GM23248 (cell line): Measurements from ENCODE around the gene SIK3. TPM values are rescaled to one million over a fixed set of nuclear protein-coding genes. Genes with fewer than 3 reads are reported as not detected.
"Not testable (repeated sequence)": the region's sequence is repeated elsewhere in the genome, so short reads cannot be mapped to it uniquely, and the experiment has no call there.

ENCODE experiments used
- DNase-seq: peaks from one replicate; pipeline ENCODE4 v3.0.0-alpha.2; 2015
- H2AFZ ChIP-seq: fragments of 200-600 bp; sonication (generic); 2 replicates; pipeline ENCODE4 v1.6.1; 2016; ENCODE audit warnings: antibody characterized with exemption
- H3F3A ChIP-seq: fragments of 200-600 bp; sonication (generic); 2 replicates; pipeline ENCODE4 v1.6.1; 2016; ENCODE audit warnings: mild to moderate bottlenecking, antibody characterized with exemption, mixed run types; ENCODE audit not compliant: insufficient read depth
- H3K27ac ChIP-seq: fragments of 200-600 bp; sonication (generic); 2 replicates; pipeline ENCODE4 v1.5.1; 2016; ENCODE audit warnings: mild to moderate bottlenecking
- H3K27me3 ChIP-seq: fragments of 200-600 bp; sonication (generic); replicated peaks from 2 replicates; pipeline ENCODE4 v1.6.1; 2016; ENCODE audit warnings: mild to moderate bottlenecking; ENCODE audit not compliant: insufficient read depth
- H3K36me3 ChIP-seq: fragments of 200-600 bp; sonication (generic); 2 replicates; pipeline ENCODE4 v1.6.1; 2016; ENCODE audit warnings: low read depth, mild to moderate bottlenecking
- H3K4me1 ChIP-seq: fragments of 200-600 bp; sonication (generic); 2 replicates; pipeline ENCODE4 v1.6.1; 2016; ENCODE audit warnings: mild to moderate bottlenecking; ENCODE audit not compliant: insufficient read depth
- H3K4me2 ChIP-seq: fragments of 200-600 bp; sonication (generic); one replicate; pipeline ENCODE4 v1.6.1; 2016; ENCODE audit warnings: mild to moderate bottlenecking; ENCODE audit not compliant: unreplicated experiment
- H3K4me3 ChIP-seq: fragments of 200-600 bp; sonication (generic); 2 replicates; pipeline ENCODE4 v1.5.1; 2016; ENCODE audit warnings: mild to moderate bottlenecking
- H3K79me2 ChIP-seq: fragments of 200-600 bp; sonication (generic); 2 replicates; pipeline ENCODE4 v1.6.1; 2016; ENCODE audit warnings: mild to moderate bottlenecking; ENCODE audit not compliant: insufficient read depth
- H3K9ac ChIP-seq: fragments of 200-600 bp; sonication (generic); 2 replicates; pipeline ENCODE4 v1.6.1; 2016; ENCODE audit warnings: mild to moderate bottlenecking
- H3K9me2 ChIP-seq: fragments of 200-600 bp; sonication (generic); 2 replicates; pipeline ENCODE4 v1.6.1; 2016; ENCODE audit warnings: mixed run types, mild to moderate bottlenecking, moderate library complexity; ENCODE audit not compliant: insufficient read depth
- H3K9me3 ChIP-seq: fragments of 200-600 bp; sonication (generic); one replicate; pipeline ENCODE4 v1.6.1; 2017; ENCODE audit warnings: low read depth
- H4K20me1 ChIP-seq: fragments of 200-600 bp; sonication (generic); 2 replicates; pipeline ENCODE4 v1.6.0; 2016; ENCODE audit not compliant: insufficient read depth
- EZH2 ChIP-seq: fragments of 200-600 bp; sonication (generic); IDR thresholded peaks from 2 replicates; pipeline ENCODE4 v1.6.1; 2018; ENCODE audit warnings: antibody characterized with exemption, mild to moderate bottlenecking; ENCODE audit not compliant: insufficient read depth, poor library complexity, severe bottlenecking
- EZH2phosphoT487 ChIP-seq: fragments of 200-600 bp; sonication (generic); IDR thresholded peaks from 2 replicates; pipeline ENCODE4 v1.6.1; 2018; ENCODE audit warnings: antibody characterized with exemption, moderate library complexity, mild to moderate bottlenecking, low read depth; ENCODE audit not compliant: insufficient read depth
- WGBS, 2 experiments: methylation state at CpG; one replicate each; pipeline ENCODE4 v1.1.6; 2015 to 2017; ENCODE audit warnings: low lambda C conversion rate in 2 of 2, low coverage in 1 of 2; ENCODE audit errors: missing lambda C conversion rate in 2 of 2; 5-methylcytosine and 5-hydroxymethylcytosine counted together
- in situ Hi-C: fragments of 300-500 bp; cut with MboI; formaldehyde crosslinking; loops from 2 replicates; pipeline ENCODE4 v1.15.0; 2020
- polyA plus RNA-seq: library from polyadenylated mRNA; unstranded; fragments of >200 nt; fragmentation: Nextera tagmentation; extraction: Ambion mirVana; gene quantifications from 2 replicates; pipeline ENCODE4 v1.2.1, GENCODE V29; 2016
- total RNA-seq: library from RNA; depleted of rRNA; stranded (reverse); fragments of >200 nt; shearing (Covaris generic); gene quantifications from 2 replicates; pipeline ENCODE4 v1.2.3, GENCODE V29; 2014

The SIK3 gene
- total and polyA plus RNA-seq, 2 experiments from 2014 or later = 4.2 to 15.5 TPM

GRCh38 chr11:117057317-117057716 lies 40.9 kb downstream of the SIK3 start:
- 90 to 91% methylated on average over 5 of the region's 5 CpGs for WGBS, 2 experiments

DNA sequence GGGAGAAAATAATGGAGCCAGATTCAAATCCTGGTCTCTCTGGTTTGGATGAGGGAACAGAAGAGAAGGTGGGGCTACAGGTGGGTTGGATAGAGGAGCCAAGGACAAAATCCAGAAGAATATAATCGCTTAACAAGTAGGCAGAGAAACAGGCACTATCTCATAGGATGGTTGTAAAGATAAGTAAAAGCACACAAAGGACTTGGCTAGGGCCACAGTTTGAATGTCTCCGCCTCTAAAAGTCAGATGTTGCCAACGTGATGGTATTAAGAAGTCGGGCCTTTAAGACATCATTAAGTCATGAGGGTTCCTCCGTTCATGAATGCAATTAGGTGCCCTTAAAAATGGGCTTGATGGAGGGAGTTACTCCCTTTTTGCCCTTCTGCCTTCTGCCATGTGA lies 42.8 kb downstream of the SIK3 start:
- in situ Hi-C loops = no loop called here
- Histone ChIP-seq H3K9me2 (no peaks in the 10 kb centered on the region), H3K79me2 (peaks cover 87% of the 10 kb centered on the region), H3K27me3 (no peaks in the 10 kb centered on the region), H3K4me3 (no peak overlapping the region), H3K27ac (no peak overlapping the region), H3K9me3 (no peaks in the 10 kb centered on the region), H3K36me3 (no peaks in the 10 kb centered on the region), H3F3A (peaks cover 30% of the 10 kb centered on the region), H3K4me1 (peaks cover 16% of the 10 kb centered on the region), H3K4me2 (no peak overlapping the region), H2AFZ (no peak overlapping the region), H3K9ac (no peak overlapping the region), H4K20me1 (peaks cover 4% of the 10 kb centered on the region)
- DNase-seq = no peak
- WGBS, 2 experiments = 54 to 59% methylated on average over 5 of the region's 5 CpGs
- TF ChIP-seq EZH2 (no peak), EZH2phosphoT487 (no peak)

More at GRCh38 chr11:117057317-117057716, 40.9 kb downstream of the SIK3 start:
- Histone ChIP-seq H3K4me3 (no peak overlapping the region), H3K9me3 (no peaks in the 10 kb centered on the region), H3K27me3 (no peaks in the 10 kb centered on the region), H4K20me1 (peaks cover 4% of the 10 kb centered on the region), H2AFZ (no peak overlapping the region), H3K36me3 (no peaks in the 10 kb centered on the region), H3K9me2 (no peaks in the 10 kb centered on the region), H3K9ac (no peak overlapping the region), H3K27ac (no peak overlapping the region), H3F3A (peaks cover 30% of the 10 kb centered on the region), H3K4me1 (peaks cover 16% of the 10 kb centered on the region), H3K79me2 (peaks cover 91% of the 10 kb centered on the region), H3K4me2 (no peak overlapping the region)
- in situ Hi-C loops = no loop called here
- no peak for TF ChIP-seq EZH2
- no peak for DNase-seq

DNA sequence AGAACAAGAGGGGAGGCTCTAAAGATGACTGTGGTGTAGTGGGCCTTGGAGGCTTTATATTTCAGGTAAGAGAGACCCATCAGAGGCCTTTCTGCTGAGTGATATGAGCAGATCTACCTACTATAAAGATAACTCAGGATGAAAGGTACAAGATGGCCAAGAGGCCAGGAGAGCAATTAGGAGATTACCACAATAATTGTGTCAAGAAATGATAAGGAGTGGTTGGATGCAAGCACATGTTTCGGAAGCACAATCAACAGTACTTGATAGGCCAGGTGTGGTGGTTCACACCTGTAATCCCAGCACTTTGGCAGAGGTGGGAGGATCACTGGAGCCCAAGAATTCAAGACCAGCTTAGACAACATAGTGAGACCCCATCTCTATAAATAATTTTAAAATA lies 43.8 kb downstream of the SIK3 start:
- Histone ChIP-seq H3K9me2 (no peaks in the 10 kb centered on the region), H3K79me2 (peaks cover 86% of the 10 kb centered on the region), H3K27me3 (no peaks in the 10 kb centered on the region), H3K27ac (no peak overlapping the region), H3K9me3 (no peaks in the 10 kb centered on the region), H3F3A (peaks cover 24% of the 10 kb centered on the region), H3K4me2 (no peak overlapping the region), H4K20me1 (peaks cover 4% of the 10 kb centered on the region), H3K9ac (no peak overlapping the region), H3K36me3 (no peaks in the 10 kb centered on the region), H3K4me1 (peaks cover 16% of the 10 kb centered on the region), H2AFZ (no peak overlapping the region), H3K4me3 (no peak overlapping the region)
- in situ Hi-C loops = no loop called here
- TF ChIP-seq EZH2 (no peak), EZH2phosphoT487 (no peak)
- WGBS, 2 experiments = 97 to 100% methylated on average over 1 of the region's 1 CpG
- DNase-seq = no peak

GRCh38 chr11:117052196-117053149 lies 45.8 kb downstream of the SIK3 start:
- Histone ChIP-seq H3K79me2 (peaks cover 85% of the 10 kb centered on the region), H3K27me3 (no peaks in the 10 kb centered on the region), H3K27ac (no peak overlapping the region), H3K4me3 (no peak overlapping the region), H2AFZ (no peak overlapping the region), H3K36me3 (no peaks in the 10 kb centered on the region), H3K9me2 (no peaks in the 10 kb centered on the region), H3K4me2 (no peak overlapping the region), H3K9ac (no peak overlapping the region), H3F3A (peaks cover 5% of the 10 kb centered on the region; the same call in 1 of the 2 replicates), H4K20me1 (peaks cover 4% of the 10 kb centered on the region; the same call in 1 of the 2 replicates), H3K4me1 (no peaks in the 10 kb centered on the region), H3K9me3 (no peaks in the 10 kb centered on the region)
- TF ChIP-seq EZH2 (no peak), EZH2phosphoT487 (no peak)
- no peak for DNase-seq
- in situ Hi-C loops = no loop called here
- WGBS, 2 experiments = 79 to 82% methylated on average over 8 of the region's 8 CpGs

- H3K36me3 ChIP-seq, H3K4me3 ChIP-seq, H3K9me2 ChIP-seq, H4K20me1 ChIP-seq, DNase-seq, H2AFZ ChIP-seq, H3K9me3 ChIP-seq, H3F3A ChIP-seq, H3K4me2 ChIP-seq, H3K9ac ChIP-seq, H3K27ac ChIP-seq, in situ Hi-C loops, H3K4me1 ChIP-seq, H3K27me3 ChIP-seq: not testable (repeated sequence)
- WGBS, 2 experiments = 98 to 99% methylated on average over 9 of the region's 9 CpGs
- peaks cover 88% of the 10 kb centered on the region for H3K79me2 ChIP-seq
These were observed 48.1 kb downstream of the SIK3 start for GRCh38 chr11:117050121-117050520.

DNA sequence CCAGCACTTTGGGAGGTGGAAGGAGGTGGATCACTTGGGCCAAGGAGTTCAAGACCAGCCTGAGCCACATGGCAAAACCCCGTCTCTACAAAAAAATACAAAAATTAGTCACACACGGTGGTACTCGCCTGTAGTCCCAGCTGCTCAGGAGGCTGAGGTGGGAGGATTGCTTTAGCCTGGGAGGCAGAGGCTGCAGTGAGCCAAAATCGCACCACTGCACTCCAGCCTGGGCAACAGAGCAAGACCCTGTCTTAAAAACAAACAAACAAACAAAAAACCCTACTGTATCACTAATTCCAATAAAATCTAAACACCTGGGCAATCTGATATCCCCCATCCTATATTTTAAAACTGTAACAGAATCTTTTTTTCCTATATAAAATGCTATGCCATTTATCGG lies 51.6 kb downstream of the SIK3 start:
- H3K9ac ChIP-seq, H3K4me3 ChIP-seq, in situ Hi-C loops, H3K9me2 ChIP-seq, H2AFZ ChIP-seq, H3K9me3 ChIP-seq, H4K20me1 ChIP-seq, H3K36me3 ChIP-seq, H3K27ac ChIP-seq, DNase-seq, H3K4me2 ChIP-seq, H3K27me3 ChIP-seq, H3F3A ChIP-seq: not testable (repeated sequence)
- Histone ChIP-seq H3K79me2 (peaks cover 89% of the 10 kb centered on the region), H3K4me1 (peaks cover 21% of the 10 kb centered on the region)
- 83 to 86% methylated on average over 5 of the region's 5 CpGs for WGBS, 2 experiments
